IMR-90 (cell line): ENCODE measurements around the gene PEAK1. TPM values are rescaled to one million over a fixed set of nuclear protein-coding genes. Genes with fewer than 3 reads are reported as not detected.

ENCODE experiments used
- ATAC-seq: fragments of 200-7000 bp; cut with Tn5 transposase; 2 replicates; pipeline ENCODE4 v1.9.1; 2020; ENCODE audit warnings: low read depth, mild to moderate bottlenecking, moderate library complexity
- BruUV-seq: library from RNA; stranded (reverse); fragments of 400-500 nt; replicated peaks from 2 replicates; lab custom pipeline; 2021; lab: Mats Ljungman, UMichigan
- CTCF ChIA-PET: fragments of 300-600 bp; formaldehyde crosslinking; extraction: SDS; loops from one replicate; lab custom pipeline; 2021; ENCODE audit warnings: antibody characterized with exemption; lab: Yijun Ruan, JAX
- POLR2A ChIA-PET: fragments of 300-600 bp; sonication (Branson Sonifier 250); formaldehyde crosslinking; loops from one replicate; lab custom pipeline; 2022; ENCODE audit warnings: antibody characterized with exemption; ENCODE audit not compliant: unreplicated experiment; lab: Charles Lee
- DNase-seq: peaks from one replicate; pipeline ENCODE4 v3.0.0; 2013
- H2AFZ ChIP-seq: replicated peaks from 2 replicates; pipeline ENCODE3; 2013; ENCODE audit warnings: low read length, mild to moderate bottlenecking; ENCODE audit not compliant: poor library complexity
- H2AK5ac ChIP-seq: 2 replicates; pipeline ENCODE4 v1.6.1; 2013; ENCODE audit warnings: low read depth, low read length, inconsistent platforms
- H2AK9ac ChIP-seq: replicated peaks from 2 replicates; pipeline ENCODE3; 2013; ENCODE audit warnings: mild to moderate bottlenecking, low read depth, low read length, moderate library complexity; ENCODE audit not compliant: poor library complexity
- H2BK120ac ChIP-seq: 2 replicates; pipeline ENCODE4 v1.6.1; 2013; ENCODE audit warnings: low read depth, low read length, inconsistent platforms
- H2BK15ac ChIP-seq: 3 replicates; pipeline ENCODE4 v1.6.1; 2013; ENCODE audit warnings: low read depth, low read length, inconsistent platforms
- H2BK20ac ChIP-seq: 2 replicates; pipeline ENCODE4 v1.6.1; 2013; ENCODE audit warnings: low read depth, mild to moderate bottlenecking, inconsistent platforms, low read length, moderate library complexity
- H2BK5ac ChIP-seq: 2 replicates; pipeline ENCODE4 v1.6.1; 2013; ENCODE audit warnings: mild to moderate bottlenecking, low read depth, low read length, inconsistent platforms; ENCODE audit not compliant: poor library complexity, severe bottlenecking
- H3K14ac ChIP-seq: replicated peaks from 2 replicates; pipeline ENCODE4 v1.6.1; 2013; ENCODE audit warnings: low read depth, low read length, inconsistent platforms
- H3K18ac ChIP-seq: 2 replicates; pipeline ENCODE4 v1.6.1; 2013; ENCODE audit warnings: low read depth, low read length, control low read depth
- H3K23ac ChIP-seq: 2 replicates; pipeline ENCODE4 v1.6.1; 2013; ENCODE audit warnings: low read depth, low read length, inconsistent platforms
- H3K27ac ChIP-seq: 2 replicates; pipeline ENCODE4 v1.5.1; 2013; ENCODE audit warnings: mild to moderate bottlenecking, control low read depth, low read length; ENCODE audit not compliant: insufficient read depth
- H3K27me3 ChIP-seq: 2 replicates; pipeline ENCODE4 v1.6.1; 2013; ENCODE audit warnings: low read length; ENCODE audit not compliant: control insufficient read depth, insufficient read depth
- H3K36me3 ChIP-seq: 2 replicates; pipeline ENCODE4 v1.6.1; 2013; ENCODE audit warnings: low read length, mixed read lengths; ENCODE audit not compliant: control insufficient read depth, insufficient read depth
- H3K4ac ChIP-seq: 2 replicates; pipeline ENCODE4 v1.6.1; 2013; ENCODE audit warnings: low read depth, low read length, inconsistent platforms
- H3K4me1 ChIP-seq: 2 replicates; pipeline ENCODE4 v1.6.1; 2013; ENCODE audit warnings: low read length, mixed read lengths; ENCODE audit not compliant: control insufficient read depth, insufficient read depth
- H3K4me2 ChIP-seq: 2 replicates; pipeline ENCODE4 v1.6.1; 2013; ENCODE audit warnings: low read depth, mild to moderate bottlenecking, control low read depth, low read length, moderate library complexity
- H3K4me3 ChIP-seq: 2 replicates; pipeline ENCODE4 v1.5.1; 2013; ENCODE audit warnings: low read depth, mild to moderate bottlenecking, control low read depth, low read length, moderate library complexity; ENCODE audit not compliant: insufficient read depth
- H3K56ac ChIP-seq: 2 replicates; pipeline ENCODE4 v1.6.1; 2013; ENCODE audit warnings: low read length, inconsistent platforms; ENCODE audit not compliant: insufficient read depth; ENCODE audit errors: extremely low read depth
- H3K79me1 ChIP-seq, 2 experiments: 2 replicates each; pipeline ENCODE4 v1.6.1; 2013; ENCODE audit warnings: low read length in 2 of 2, inconsistent platforms in 1 of 2, low read depth in 1 of 2
- H3K9ac ChIP-seq: 2 replicates; pipeline ENCODE4 v1.6.1; 2013; ENCODE audit warnings: low read depth, low read length, control low read depth
- H3K9me1 ChIP-seq: 2 replicates; pipeline ENCODE4 v1.6.1; 2013; ENCODE audit warnings: low read length, inconsistent platforms; ENCODE audit not compliant: insufficient read depth
- H3K9me3 ChIP-seq: 2 replicates; pipeline ENCODE4 v1.6.1; 2013; ENCODE audit warnings: low read length; ENCODE audit not compliant: control insufficient read depth, insufficient read depth
- H4K20me1 ChIP-seq: 2 replicates; pipeline ENCODE4 v1.6.1; 2013; ENCODE audit warnings: low read length, inconsistent platforms; ENCODE audit not compliant: insufficient read depth
- H4K5ac ChIP-seq: 2 replicates; pipeline ENCODE4 v1.6.1; 2013; ENCODE audit warnings: mild to moderate bottlenecking, low read depth, low read length, control low read depth
- H4K8ac ChIP-seq, 2 experiments: 2 replicates each; pipeline ENCODE4 v1.6.1; 2013; ENCODE audit warnings: low read depth in 2 of 2, low read length in 2 of 2, control low read depth in 1 of 2, inconsistent platforms in 1 of 2
- H4K91ac ChIP-seq: 2 replicates; pipeline ENCODE4 v1.6.1; 2013; ENCODE audit warnings: low read depth, low read length, inconsistent platforms; ENCODE audit not compliant: insufficient read depth
- CEBPB ChIP-seq: IDR thresholded peaks from 2 replicates; pipeline ENCODE4 v1.6.1; 2012; ENCODE audit warnings: low read depth, low read length, improper control_type of control experiment
- RCOR1 ChIP-seq: IDR thresholded peaks from 2 replicates; pipeline ENCODE4 v1.6.1; 2012; ENCODE audit warnings: mild to moderate bottlenecking, low read length, improper control_type of control experiment; ENCODE audit not compliant: insufficient replicate concordance
- WGBS, 2 experiments: methylation state at CpG; one replicate each; pipeline versions ENCODE4 v1.1.5 to v1.1.7; 2013; ENCODE audit warnings: missing lambda C conversion rate in 2 of 2; ENCODE audit not compliant: insufficient read length in 1 of 2; ENCODE audit errors: extremely low coverage in 2 of 2; 5-methylcytosine and 5-hydroxymethylcytosine counted together
- dilution Hi-C: fragments of 300-500 bp; cut with HindIII; formaldehyde crosslinking; loops from one replicate; pipeline ENCODE4 v1.14.3; 2018; ENCODE audit warnings: low sequenced_read_pairs; ENCODE audit not compliant: unreplicated experiment
- in situ Hi-C: fragments of 300-500 bp; cut with MboI; formaldehyde crosslinking; loops from 3 replicates; pipeline ENCODE4 v1.14.3; 2019; ENCODE audit warnings: low sequenced_read_pairs, inconsistent platforms, mixed read lengths
- intact Hi-C: fragments of 100-400 bp; cut with micrococcal nuclease; formaldehyde crosslinking; loops from 2 replicates; pipeline ENCODE4 v1.10.0; 2022
- polyA plus RNA-seq, 3 experiments: library from polyadenylated mRNA; depleted of rRNA; stranded (reverse); fragments of >200 nt; gene quantifications; 2 replicates each; pipeline ENCODE4 v1.2.3, GENCODE V29; 2012; ENCODE audit warnings: low replicate concordance in 1 of 3
- total RNA-seq: library from RNA; depleted of rRNA; stranded (reverse); fragments of >200 nt; gene quantifications from 2 replicates; pipeline ENCODE4 v1.2.3, GENCODE V29; 2012

Gene PEAK1
- total and polyA plus RNA-seq, 2 of the 4 experiments (the other 2 are of a cell fraction): 21.5 to 43.9 TPM

- H2AK9ac ChIP-seq: no peak overlapping the region
- H3K27me3 ChIP-seq: no peaks in the 10 kb centered on the region
- H2AFZ ChIP-seq: no peak overlapping the region
- no peaks in the 10 kb centered on the region for H3K36me3 ChIP-seq
- H3K9me3 ChIP-seq: no peaks in the 10 kb centered on the region
- H3K56ac ChIP-seq: no peak overlapping the region
- peak overlapping the region; percentile 3; the same call in 1 of the 2 replicates for H3K14ac ChIP-seq
- no peak overlapping the region for H4K8ac ChIP-seq
- 0 out of 3 replicates have a peak overlapping the region, but pooled peaks have one; percentile 9 for H2BK15ac ChIP-seq
- H4K20me1 ChIP-seq: peaks cover 69% of the 10 kb centered on the region
- ChIA-PET CTCF (interaction anchor here (1.2 kb wide), 1 partner anchor 81 kb away, joined by 4 read pairs; no protein-coding TSS in a partner anchor), POLR2A (no interaction called here)
- dilution Hi-C loops (no loop called here), in situ Hi-C loops (no loop called here), intact Hi-C loops (no loop called here)
- H3K4ac ChIP-seq: no peak overlapping the region
- no peak overlapping the region for H4K91ac ChIP-seq
- H3K4me3 ChIP-seq: no peak overlapping the region
- peak overlapping the region; percentile 26; the same call in 1 of the 2 replicates for H3K23ac ChIP-seq
- BruUV-seq: no TSS peak
- 15% methylated on average over 2 of the region's 2 CpGs; no CpG with 5 or more reads in 1 of the 2 experiments for WGBS, 2 experiments
- H3K79me1 ChIP-seq: peaks cover 14 to 71% of the 10 kb centered on the region in 2 experiments
- H3K4me1 ChIP-seq: peaks cover 12% of the 10 kb centered on the region
- H4K5ac ChIP-seq: no peak overlapping the region
- H3K9ac ChIP-seq: no peak overlapping the region
- H2AK5ac ChIP-seq: no peak overlapping the region
- H3K4me2 ChIP-seq: peak overlapping the region; percentile 11; the same call in 1 of the 2 replicates
- no peak overlapping the region for H2BK5ac ChIP-seq
- H2BK120ac ChIP-seq: no peak overlapping the region
- ATAC-seq: no peak
- peak; percentile 71 for TF ChIP-seq CEBPB
- TF ChIP-seq RCOR1: no peak
- no peak overlapping the region for H2BK20ac ChIP-seq
- peaks cover 11% of the 10 kb centered on the region for H3K9me1 ChIP-seq
- no peak overlapping the region for H3K18ac ChIP-seq
- H3K27ac ChIP-seq: no peak overlapping the region
- DNase-seq: peak; percentile 60
These were observed 3.8 kb downstream of the PEAK1 start for GRCh38 chr15:77416148-77416455.
